ENCODE results near the gene LAX1. TPM values are rescaled to one million over a fixed set of nuclear protein-coding genes. Genes with fewer than 3 reads are reported as not detected.

LAX1 gene
- not detected for total RNA-seq (ENCODE audit: unreplicated experiment)
- long read RNA-seq, result 0 reads

GRCh38 chr1:203765029-203765837 is at the start of gene LAX1:
LAX1 (plus strand) TSS chr1:203765183; CDS start chr1:203765566, 383 bp downstream.
- H3K36me3 Mint-ChIP-seq (ENCODE audit: low read depth, unreplicated experiment), result no peaks in the 10 kb centered on the region
- no peaks in the 10 kb centered on the region for H3K27me3 Mint-ChIP-seq (ENCODE audit: unreplicated experiment)
- no peak within 1 kb of the TSS for H3K4me3 Mint-ChIP-seq (ENCODE audit: unreplicated experiment)
- H3K27ac Mint-ChIP-seq (ENCODE audit: unreplicated experiment), result no peak within 1 kb of the TSS
- TF ChIP-seq CTCF (IDR thresholded peaks at IDR 0.05; ENCODE audit: unreplicated experiment), result no peak
- no peaks in the 10 kb centered on the region for H3K9me3 Mint-ChIP-seq (ENCODE audit: unreplicated experiment)
- DNase-seq (ENCODE audit: low spot score), result no peak
- H3K4me1 Mint-ChIP-seq (ENCODE audit: unreplicated experiment), result peaks cover 6% of the 10 kb centered on the region

GRCh38 chr1:203717120-203717519 is 47.9 kb upstream of the LAX1 start:
- no peak for TF ChIP-seq CTCF (IDR thresholded peaks at IDR 0.05; ENCODE audit: unreplicated experiment)
- no peak overlapping the region for H3K4me3 Mint-ChIP-seq (ENCODE audit: unreplicated experiment)
- peaks cover 31% of the 10 kb centered on the region for H3K36me3 Mint-ChIP-seq (ENCODE audit: low read depth, unreplicated experiment)
- peaks cover 3% of the 10 kb centered on the region for H3K27me3 Mint-ChIP-seq (ENCODE audit: unreplicated experiment)
- no peak overlapping the region for H3K27ac Mint-ChIP-seq (ENCODE audit: unreplicated experiment)
- DNase-seq (ENCODE audit: low spot score), result no peak
- H3K4me1 Mint-ChIP-seq (ENCODE audit: unreplicated experiment), result peaks cover 10% of the 10 kb centered on the region
- H3K9me3 Mint-ChIP-seq (ENCODE audit: unreplicated experiment), result no peaks in the 10 kb centered on the region

GRCh38 chr1:203720242-203720641 is 44.7 kb upstream of the LAX1 start:
- Mint-ChIP-seq H3K4me3 (ENCODE audit: unreplicated experiment) (no peak overlapping the region), H3K4me1 (ENCODE audit: unreplicated experiment) (peaks cover 10% of the 10 kb centered on the region), H3K27me3 (ENCODE audit: unreplicated experiment) (peaks cover 3% of the 10 kb centered on the region), H3K36me3 (ENCODE audit: low read depth, unreplicated experiment) (peaks cover 40% of the 10 kb centered on the region), H3K9me3 (ENCODE audit: unreplicated experiment) (no peaks in the 10 kb centered on the region), H3K27ac (ENCODE audit: unreplicated experiment) (no peak overlapping the region)
- TF ChIP-seq CTCF (IDR thresholded peaks at IDR 0.05; ENCODE audit: unreplicated experiment), result no peak
- no peak for DNase-seq (ENCODE audit: low spot score)

GRCh38 chr1:203722909-203723308 is 42.1 kb upstream of the LAX1 start:
- DNase-seq (ENCODE audit: low spot score), result no peak
- no peak for TF ChIP-seq CTCF (IDR thresholded peaks at IDR 0.05; ENCODE audit: unreplicated experiment)
- Mint-ChIP-seq H3K36me3 (ENCODE audit: low read depth, unreplicated experiment) (peaks cover 49% of the 10 kb centered on the region), H3K4me3 (ENCODE audit: unreplicated experiment) (no peak overlapping the region), H3K4me1 (ENCODE audit: unreplicated experiment) (peaks cover 10% of the 10 kb centered on the region), H3K9me3 (ENCODE audit: unreplicated experiment) (no peaks in the 10 kb centered on the region), H3K27me3 (ENCODE audit: unreplicated experiment) (peaks cover 8% of the 10 kb centered on the region), H3K27ac (ENCODE audit: unreplicated experiment) (no peak overlapping the region)

GRCh38 chr1:203726417-203726867 is 38.5 kb upstream of the LAX1 start:
- Mint-ChIP-seq H3K27ac (ENCODE audit: unreplicated experiment) (no peak overlapping the region), H3K27me3 (ENCODE audit: unreplicated experiment) (peaks cover 9% of the 10 kb centered on the region), H3K9me3 (ENCODE audit: unreplicated experiment) (no peaks in the 10 kb centered on the region), H3K4me3 (ENCODE audit: unreplicated experiment) (peak overlapping the region; percentile 29), H3K36me3 (ENCODE audit: low read depth, unreplicated experiment) (peaks cover 52% of the 10 kb centered on the region), H3K4me1 (ENCODE audit: unreplicated experiment) (peaks cover 11% of the 10 kb centered on the region)
- TF ChIP-seq CTCF (IDR thresholded peaks at IDR 0.05; ENCODE audit: unreplicated experiment), result no peak
- no peak for DNase-seq (ENCODE audit: low spot score)

Data from endothelial cell (in vitro differentiated cells).